Breast epithelium (tissue), 3 donors: ENCODE results near the gene HDDC2.

Source experiments
- CTCF ChIP-seq, 3 donors: fragments of 450-650 bp; IDR thresholded peaks; one replicate each; pipeline ENCODE4 v1.5.1; 2016 to 2017; ENCODE audit warnings: antibody characterized with exemption in 3 of 3, mild to moderate bottlenecking in 3 of 3, moderate library complexity in 3 of 3
- POLR2A ChIP-seq: fragments of 450-650 bp; IDR thresholded peaks from one replicate; pipeline ENCODE4 v1.6.1; 2016; ENCODE audit warnings: antibody characterized with exemption, mild to moderate bottlenecking, moderate library complexity

GRCh38 chr6:125245109-125245508 is 56.7 kb downstream of the HDDC2 start:
- TF ChIP-seq CTCF (IDR thresholded peaks at IDR 0.05) (no peak), POLR2A (no peak)
